GM21786 (cell line): ENCODE results near the gene RARA.

Experiments
- ATAC-seq: cut with Tn5 transposase; IDR thresholded peaks from one replicate; pipeline ENCODE4 v1.9.1; 2021; ENCODE audit not compliant: unreplicated experiment

RARA gene

DNA sequence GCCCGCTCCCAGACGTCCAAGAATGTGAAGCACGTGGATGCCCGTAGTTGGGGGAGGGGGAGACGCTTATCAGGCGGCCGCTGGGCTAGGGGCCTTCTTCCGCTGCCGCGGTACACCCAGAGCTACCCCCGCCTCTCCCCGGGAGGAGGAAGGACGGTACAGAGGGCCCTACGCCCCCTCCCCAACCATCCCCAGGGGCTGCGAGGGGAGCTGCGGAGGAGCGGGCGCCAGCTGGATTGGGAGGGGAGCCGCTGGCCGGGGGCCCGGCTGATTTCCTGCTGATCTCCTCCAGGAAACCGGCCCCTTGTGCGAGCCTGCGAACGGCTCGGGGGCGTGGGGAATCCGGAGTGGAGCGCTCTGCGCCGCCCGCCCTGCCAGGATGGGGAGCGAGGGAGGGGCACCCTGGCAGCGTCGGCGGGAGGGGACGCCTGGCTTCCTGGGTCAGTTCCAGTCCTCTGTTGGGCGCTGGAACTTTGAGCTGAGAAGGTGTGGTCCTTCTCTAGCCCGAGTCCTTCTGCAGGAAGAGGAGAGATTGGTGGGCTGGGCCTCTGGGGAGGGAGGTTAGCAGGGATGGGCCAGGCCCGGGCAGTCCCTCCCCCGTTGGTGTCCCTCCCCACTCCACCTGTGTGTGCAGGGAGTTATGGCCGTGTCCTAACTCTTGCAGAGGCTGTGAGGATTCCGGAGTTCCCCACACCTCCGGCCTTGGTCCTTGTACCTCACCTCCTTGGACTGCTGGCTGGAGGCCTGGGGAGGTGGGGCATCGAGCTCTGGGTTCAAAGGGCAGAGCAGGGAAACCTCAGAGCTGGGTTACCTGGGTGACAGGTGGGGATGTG, 36.4 kb downstream of the RARA start:
- ATAC-seq: no peak

DNA sequence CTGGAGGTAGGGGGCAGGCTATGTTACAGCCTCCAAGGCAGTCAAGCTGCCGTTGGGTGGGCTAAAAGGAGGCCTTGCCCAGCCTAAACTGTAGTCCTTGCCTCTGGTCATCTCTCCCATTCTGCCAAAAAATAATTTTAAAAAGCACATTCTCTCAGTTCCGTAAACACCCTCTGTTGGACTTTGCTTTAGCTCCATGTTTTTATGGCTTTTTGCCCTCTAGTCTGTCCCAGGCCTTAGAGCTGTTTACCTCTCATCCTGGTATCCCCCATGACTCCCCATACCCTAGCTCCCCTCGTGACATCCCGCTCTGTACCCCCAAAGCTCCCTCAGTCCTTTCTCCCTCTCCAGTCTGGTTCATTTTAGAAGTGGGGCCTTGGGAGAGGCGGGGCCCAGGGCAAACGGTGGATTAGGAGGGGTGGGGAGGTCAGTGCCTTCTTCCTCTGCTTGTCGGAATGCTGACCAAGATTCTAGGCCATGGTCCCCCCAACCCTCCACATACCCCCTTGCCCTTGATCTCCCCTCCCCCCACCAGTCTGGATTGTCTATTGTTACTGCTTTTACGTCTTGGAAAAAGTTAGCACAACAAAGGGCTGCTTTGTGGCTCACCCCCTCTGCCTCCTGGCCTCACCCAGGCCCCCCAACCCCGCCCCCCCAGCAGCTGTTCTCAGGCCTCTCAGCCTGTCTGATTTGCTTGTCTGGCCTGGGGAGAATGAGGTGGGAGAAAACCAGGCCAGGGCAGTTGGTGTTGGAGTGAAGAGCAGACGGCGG, 37.2 kb downstream of the RARA start:
- ATAC-seq: no peak

DNA sequence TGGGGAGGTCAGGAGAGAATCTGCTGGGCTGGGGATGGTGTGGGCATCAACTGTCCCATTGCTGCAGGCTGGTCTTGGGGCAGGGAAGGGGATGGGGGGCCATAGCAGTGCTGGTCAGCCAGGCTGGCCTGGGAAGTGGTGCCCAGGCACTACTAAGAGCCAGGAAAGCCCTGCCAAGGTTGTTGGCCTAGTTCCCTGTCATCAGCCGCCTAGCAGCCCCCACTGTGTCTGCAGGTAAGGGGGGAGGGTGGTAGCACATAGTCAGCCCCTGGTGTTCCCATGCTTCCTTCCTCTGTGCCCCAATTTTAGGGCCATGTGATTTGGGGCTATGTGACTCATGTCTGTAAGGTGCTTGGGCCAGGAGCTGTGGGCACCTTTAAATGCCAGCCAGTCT, 37.8 kb downstream of the RARA start:
- no peak for ATAC-seq

DNA sequence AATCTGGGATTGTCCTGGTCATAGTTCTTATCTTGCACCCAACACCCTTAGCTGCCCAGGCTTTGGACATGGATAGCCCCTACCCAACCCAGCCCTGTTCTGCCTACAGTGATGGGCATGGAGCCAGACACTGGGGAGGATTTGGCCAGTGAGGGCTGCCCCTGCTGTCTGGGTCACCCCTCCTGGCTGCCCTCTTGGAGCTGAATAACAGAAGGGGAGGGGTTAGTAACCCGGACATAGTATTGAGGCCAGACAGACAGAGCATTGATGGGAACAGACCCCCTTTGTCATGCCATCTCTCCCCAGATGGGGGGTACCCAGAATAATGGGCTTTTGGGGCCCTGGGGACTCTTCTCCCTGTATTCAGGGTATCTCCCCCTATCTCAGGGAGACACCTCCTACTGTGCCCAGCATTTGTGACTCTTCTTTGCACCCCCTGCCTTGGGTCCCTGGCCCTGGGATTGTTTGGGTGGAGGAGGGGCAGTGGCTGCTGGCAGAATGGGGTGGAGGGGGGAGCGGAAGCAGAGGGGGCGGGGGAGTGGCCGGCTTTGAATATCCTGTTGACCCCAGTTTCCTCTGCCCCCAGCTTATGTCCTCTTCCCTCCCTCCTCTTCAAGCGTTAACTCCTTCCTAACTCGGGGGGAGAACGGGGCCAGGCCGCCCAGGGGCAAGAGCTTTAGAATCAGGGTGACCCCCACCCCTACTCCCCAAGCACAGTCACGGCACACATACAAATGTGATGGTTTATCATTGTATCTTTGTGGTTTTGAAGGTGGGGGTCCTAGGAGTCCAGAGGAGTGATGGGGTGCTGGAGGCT, 38.5 kb downstream of the RARA start:
- no peak for ATAC-seq

DNA sequence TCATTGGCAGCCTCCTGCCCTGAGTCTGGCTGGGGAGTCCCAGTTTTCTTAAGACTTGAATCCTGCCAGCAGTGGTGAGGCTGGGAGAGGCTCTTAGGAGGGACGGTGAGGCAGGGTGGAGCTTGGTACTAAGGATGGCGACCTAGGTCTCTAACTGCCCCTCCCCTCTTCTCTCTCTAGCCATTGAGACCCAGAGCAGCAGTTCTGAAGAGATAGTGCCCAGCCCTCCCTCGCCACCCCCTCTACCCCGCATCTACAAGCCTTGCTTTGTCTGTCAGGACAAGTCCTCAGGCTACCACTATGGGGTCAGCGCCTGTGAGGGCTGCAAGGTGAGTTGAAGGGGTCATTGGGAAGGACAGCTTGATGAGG, 39.1 kb downstream of the RARA start:
- no peak for ATAC-seq

DNA sequence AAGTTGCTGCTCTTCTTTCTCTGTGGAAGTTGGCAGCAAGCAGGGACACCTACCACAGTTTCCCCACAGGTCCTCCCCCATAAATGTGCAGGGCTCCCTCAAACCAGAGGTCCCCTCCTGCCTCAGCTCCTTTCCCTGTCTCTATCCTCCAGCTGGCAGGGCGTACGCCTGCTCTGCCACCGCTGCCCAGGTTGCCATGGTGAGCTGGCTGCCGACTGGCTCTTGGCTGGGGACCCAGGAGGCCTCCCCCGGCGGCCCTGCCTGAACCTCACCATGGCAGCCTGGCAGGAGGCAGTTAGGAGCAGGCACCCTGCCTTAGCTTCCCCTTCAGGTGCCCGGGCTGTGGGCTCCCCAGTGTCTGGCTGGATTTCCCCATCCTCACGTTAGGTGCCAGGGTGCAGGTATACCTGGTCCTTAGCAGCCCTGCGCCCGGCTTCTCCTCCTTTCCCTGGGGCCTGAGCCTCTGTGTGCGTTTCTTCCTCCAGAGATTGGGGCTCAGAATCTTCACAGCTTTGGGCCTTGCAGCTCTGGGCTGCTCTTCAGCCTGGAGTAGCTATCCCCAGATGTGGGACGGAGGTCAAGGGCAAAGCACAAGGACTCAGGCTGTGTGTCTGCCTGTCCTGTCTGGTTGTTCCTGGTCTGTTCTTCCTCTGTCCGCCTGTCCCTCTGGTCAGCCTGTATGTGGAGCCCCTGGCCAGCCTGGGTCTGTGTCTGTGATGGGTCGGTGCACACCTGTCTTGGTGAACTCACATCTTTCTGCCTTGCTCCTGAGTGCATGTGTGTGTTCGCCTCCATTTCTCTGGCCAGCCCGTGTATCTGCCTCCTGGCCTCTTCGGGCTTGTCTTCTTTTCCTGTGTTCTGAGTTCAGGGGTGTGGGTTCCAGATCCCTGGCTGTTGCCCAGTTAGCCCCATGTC, 39.8 kb downstream of the RARA start:
- no peak for ATAC-seq

DNA sequence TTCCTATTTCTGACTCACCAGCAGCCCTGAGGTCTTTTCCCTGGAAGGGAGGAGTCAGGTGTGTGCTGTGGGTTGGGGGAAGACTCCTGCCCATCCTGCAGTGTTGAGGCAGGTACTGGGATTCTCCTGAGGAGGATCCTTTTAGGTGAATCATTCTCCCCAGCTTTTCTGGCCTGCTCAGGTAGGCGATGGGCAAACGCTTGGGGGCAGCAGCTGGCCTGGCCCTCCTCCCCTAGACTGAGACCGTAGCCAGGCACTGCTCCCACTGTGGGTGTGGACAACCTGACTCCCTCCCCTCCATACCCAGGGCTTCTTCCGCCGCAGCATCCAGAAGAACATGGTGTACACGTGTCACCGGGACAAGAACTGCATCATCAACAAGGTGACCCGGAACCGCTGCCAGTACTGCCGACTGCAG, 40.5 kb downstream of the RARA start:
- ATAC-seq: no peak

DNA sequence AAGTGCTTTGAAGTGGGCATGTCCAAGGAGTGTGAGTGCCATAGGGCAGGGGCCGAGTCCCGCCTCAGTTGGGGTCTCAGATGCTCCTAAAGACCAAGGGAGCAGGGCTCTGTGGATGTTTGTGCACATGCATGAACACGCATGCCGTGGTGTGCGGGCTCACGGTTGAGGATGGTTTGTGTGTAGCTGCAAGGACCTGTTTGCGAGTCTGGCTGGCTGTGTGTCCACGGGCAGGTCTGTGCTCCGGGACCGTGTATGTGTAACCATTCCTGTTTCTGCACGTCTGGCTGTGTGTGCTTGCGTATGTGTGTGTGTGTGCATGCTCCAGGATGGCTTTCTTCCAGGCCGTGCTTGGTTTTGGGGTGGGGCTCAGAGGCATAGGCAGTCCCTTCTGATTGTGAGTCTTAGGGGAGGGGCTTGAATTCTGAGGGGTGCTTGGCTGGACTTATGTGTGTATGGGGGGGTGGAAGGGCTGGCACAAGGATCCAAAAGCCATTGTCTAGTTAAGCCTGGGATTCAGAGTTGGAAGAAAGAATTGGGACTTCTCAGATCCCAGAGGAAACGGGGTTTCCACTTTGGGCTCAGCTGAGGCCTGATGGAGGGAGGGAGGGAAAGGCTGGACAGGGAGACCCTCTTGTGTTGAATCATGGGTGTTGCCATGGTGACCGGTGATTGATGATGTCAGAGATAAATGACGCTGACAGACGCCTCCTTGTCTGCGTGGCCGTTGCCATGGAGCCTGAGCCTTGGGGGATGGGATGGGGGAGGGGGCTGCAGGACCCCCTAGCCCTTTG, 41.1 kb downstream of the RARA start:
- ATAC-seq: no peak

DNA sequence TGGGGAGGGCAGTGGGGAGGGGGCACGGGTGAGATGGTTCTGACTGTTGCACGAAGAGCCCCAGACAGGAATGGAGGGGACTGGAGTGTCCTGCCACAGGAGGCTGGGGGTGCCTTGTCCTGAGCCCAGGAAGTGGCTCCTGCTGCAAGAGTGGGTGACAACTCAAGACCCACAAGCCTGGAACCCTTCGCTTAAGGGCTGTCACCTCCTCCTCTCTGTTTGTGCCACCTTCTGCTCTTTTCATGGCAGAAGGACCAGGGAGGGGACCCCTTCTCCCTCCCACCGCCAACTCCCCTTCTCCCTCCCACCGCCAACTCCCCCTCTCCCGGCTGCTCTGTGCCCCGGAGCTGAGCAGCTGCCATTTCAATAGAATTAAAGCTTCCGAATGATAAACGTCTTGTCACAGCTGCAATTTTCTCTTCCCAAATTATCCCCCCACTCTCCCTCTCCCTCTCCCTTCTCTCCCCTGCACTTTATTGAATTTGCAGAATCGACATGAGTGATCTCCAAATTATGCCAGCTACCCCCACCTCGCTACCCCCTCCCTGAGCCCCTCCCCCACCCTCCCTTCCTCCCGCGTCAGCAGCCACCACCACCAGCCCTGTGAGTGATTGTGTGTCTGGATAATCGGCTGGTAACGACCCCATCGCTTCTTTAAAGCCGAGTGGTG, 41.8 kb downstream of the RARA start:
- ATAC-seq: no peak

DNA sequence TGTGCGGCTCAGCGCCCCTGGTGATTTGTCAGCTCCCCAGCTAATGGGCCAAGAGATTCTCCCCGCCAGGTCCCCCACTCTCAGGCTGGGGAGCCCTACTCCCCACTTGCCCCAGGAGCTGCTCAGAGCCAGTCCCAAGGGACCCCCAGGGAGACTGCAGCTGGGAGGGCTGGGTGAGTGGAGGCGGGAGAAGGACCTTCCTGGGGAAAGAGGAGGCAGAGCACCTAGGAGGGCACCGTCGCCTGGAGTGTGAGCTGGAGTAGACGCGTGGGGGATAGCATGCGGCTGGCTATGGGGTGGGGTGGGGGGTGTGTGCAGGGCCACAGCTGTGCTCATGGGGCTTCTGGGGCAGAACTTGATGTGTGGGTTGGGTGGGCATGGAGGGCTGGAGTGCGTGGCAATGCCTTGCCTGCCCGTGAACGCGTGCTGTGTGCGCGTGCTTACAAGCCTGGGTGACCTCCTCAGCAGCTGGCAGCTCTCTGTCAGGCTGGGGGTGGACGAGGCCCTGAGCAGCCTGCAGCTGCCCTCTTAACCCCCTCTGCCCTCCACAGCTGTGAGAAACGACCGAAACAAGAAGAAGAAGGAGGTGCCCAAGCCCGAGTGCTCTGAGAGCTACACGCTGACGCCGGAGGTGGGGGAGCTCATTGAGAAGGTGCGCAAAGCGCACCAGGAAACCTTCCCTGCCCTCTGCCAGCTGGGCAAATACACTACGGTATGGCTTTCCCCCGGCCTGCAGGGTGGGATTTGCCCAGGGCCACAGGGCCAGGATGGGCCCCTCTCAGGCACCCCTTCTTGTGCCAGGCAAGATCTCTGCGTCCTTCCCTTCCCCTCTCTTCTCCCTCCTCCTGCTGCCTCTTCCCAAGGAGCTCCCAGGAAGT, 42.6 kb downstream of the RARA start:
- no peak for ATAC-seq

DNA sequence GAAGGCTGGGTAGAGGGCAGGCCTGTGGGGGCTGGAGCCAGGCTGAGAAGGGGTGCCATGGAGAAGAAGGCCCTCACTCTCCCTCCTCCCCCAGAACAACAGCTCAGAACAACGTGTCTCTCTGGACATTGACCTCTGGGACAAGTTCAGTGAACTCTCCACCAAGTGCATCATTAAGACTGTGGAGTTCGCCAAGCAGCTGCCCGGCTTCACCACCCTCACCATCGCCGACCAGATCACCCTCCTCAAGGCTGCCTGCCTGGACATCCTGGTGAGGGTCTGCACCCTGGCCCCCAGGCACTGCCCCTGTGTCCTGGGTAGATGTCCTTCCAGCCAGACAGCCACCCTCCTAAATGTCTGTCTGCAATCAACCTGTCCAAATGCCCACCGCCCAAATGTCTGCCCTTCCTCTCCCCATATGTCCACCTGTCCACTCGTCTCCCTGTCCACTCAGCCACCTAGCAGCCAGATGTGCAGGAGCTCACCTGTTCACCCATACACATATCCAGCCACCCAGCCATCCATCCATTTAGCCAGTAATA, 43.3 kb downstream of the RARA start:
- ATAC-seq: no peak

DNA sequence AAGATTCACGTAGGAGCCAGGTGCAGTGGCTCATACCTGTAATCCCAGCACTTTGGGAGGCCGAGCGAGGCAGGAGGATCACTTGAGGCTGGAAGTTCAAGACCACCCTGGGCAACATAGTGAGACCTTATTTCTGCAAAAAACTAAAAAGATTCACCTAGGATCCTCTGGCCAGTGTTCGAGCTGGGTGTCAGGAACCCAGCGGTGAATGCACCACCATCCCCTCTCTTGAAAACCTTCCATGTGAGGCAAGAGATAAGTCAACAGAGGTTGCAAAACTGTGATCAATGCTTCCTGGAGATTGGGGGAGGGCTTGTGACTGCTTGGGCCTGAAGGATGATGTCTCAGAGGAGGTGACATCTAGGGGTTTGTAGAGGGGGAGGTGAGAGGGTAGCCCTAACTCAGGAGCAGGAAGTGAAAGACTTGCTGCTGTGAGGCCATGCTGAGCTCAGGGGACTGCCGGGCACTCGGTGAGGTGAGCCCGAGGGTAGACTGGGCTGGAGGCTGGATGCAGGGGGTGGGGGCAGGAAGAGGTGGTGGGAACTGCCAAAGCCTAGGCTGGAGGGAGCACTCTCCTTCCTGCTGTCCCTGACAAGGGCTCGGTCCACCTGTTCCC, 43.9 kb downstream of the RARA start:
- no peak for ATAC-seq

DNA sequence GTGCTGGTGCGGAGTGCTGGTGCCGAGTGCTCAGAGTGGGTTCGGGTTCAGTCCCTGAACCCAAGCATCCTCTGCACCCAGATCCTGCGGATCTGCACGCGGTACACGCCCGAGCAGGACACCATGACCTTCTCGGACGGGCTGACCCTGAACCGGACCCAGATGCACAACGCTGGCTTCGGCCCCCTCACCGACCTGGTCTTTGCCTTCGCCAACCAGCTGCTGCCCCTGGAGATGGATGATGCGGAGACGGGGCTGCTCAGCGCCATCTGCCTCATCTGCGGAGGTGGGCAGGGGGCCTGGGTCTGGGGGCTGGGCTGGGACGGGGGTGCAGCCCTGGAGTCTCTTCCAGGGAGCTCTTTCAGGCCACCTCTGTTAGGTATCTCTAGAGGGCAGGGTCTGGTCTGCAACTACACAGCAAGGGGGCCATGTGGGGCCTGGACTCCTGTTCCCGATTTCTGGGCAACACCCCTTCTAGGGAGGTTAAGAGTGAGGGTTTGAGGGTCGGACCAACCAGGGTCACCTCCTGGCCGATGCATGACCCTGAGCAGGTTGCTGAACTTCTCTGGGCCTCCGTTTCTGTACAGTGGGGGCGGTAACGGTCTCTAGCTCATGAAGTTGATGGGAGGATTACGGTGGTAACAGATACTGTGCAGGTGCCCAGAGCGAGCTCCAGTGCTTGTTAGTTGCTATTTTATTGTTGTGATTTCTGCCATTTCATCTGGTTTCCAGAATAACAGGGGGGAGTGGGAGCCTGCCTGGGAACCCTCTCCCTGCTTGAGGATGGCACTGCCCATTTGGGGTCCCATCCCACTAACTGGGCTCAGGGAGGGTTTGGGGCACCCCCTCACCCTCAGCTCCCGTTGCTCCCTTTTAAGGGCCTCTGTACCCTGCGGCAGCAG, 45.5 kb downstream of the RARA start:
- no peak for ATAC-seq

DNA sequence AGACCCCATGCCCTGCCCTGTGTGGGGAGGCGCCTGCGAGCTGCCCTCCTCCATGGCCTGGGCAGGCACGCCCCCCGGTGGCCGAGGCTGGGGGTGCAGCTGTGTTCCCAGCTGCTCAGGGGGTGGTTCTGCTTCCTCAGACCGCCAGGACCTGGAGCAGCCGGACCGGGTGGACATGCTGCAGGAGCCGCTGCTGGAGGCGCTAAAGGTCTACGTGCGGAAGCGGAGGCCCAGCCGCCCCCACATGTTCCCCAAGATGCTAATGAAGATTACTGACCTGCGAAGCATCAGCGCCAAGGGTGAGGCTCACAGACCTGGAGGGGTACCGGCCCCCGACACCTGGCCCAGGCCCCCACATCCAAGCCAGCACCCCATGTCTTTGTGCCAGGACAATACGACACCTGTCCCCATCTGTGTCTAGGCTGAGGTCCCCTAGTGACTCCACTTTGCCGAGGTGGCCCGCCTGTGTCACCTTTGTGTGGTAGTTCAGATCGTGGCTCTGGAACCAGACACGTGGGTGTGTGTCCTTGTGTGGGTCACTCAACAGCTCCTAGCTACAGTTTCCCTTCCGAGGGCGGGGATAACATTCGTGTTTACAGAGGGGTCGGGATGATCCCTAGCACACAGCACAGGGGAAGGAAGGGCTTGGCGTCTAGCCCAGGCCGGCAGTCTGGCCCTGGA, 46.3 kb downstream of the RARA start:
- ATAC-seq: no peak

DNA sequence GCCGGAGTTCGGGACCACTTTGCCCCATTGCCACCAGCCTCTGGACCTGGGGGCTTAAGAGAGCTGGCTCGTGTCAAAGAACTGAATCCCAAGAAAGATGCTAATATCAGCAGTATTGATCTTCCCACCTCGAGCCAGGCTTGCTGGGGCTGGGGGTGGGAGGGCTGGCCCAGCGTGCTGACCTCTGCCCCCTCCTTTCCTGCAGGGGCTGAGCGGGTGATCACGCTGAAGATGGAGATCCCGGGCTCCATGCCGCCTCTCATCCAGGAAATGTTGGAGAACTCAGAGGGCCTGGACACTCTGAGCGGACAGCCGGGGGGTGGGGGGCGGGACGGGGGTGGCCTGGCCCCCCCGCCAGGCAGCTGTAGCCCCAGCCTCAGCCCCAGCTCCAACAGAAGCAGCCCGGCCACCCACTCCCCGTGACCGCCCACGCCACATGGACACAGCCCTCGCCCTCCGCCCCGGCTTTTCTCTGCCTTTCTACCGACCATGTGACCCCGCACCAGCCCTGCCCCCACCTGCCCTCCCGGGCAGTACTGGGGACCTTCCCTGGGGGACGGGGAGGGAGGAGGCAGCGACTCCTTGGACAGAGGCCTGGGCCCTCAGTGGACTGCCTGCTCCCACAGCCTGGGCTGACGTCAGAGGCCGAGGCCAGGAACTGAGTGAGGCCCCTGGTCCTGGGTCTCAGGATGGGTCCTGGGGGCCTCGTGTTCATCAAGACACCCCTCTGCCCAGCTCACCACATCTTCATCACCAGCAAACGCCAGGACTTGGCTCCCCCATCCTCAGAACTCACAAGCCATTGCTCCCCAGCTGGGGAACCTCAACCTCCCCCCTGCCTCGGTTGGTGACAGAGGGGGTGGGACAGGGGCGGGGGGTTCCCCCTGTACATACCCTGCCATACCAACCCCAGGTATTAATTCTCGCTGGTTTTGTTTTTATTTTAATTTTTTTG, 47.1 kb downstream of the RARA start:
- ATAC-seq: no peak
